ENCODE data around the gene S100A16.
"Not testable (repeated sequence)": the region's sequence is repeated elsewhere in the genome, so short reads cannot be mapped to it uniquely, and the experiment has no call there.

Gene S100A16

DNA sequence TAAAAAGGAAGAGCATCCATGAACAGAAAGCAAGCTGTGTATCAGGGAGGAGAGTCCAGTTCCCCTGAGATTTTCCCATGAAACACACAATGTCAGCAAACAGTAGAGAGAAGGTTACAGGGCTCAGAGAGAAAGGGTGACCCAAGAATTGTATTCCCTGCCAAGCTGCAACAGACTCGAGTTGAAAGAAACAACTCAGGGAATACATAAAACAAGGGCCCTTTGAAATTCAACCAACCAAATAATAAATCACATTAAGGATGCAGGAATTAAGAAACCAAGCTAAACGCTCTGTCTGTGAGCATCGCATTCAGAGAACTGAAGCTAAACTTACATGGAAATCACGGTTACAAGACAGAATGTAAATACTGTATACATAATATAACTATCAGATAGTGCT lies 20.2 kb downstream of the S100A16 start:
- Histone ChIP-seq H3K27me3 (no peaks in the 10 kb centered on the region), H3K4me1 (ENCODE audit: control insufficient read depth in 1 of 2, insufficient read depth in 1 of 2, low read depth in 1 of 2, low read length in 1 of 2) (no peaks in the 10 kb centered on the region), H3K27ac (no peak overlapping the region), H3K9me3 (no peaks in the 10 kb centered on the region), H3K36me3 (no peaks in the 10 kb centered on the region), H3K4me3 (ENCODE audit: low read depth in 1 of 2, low read length in 1 of 2) (no peak overlapping the region)
- TF ChIP-seq, protein P1, sequence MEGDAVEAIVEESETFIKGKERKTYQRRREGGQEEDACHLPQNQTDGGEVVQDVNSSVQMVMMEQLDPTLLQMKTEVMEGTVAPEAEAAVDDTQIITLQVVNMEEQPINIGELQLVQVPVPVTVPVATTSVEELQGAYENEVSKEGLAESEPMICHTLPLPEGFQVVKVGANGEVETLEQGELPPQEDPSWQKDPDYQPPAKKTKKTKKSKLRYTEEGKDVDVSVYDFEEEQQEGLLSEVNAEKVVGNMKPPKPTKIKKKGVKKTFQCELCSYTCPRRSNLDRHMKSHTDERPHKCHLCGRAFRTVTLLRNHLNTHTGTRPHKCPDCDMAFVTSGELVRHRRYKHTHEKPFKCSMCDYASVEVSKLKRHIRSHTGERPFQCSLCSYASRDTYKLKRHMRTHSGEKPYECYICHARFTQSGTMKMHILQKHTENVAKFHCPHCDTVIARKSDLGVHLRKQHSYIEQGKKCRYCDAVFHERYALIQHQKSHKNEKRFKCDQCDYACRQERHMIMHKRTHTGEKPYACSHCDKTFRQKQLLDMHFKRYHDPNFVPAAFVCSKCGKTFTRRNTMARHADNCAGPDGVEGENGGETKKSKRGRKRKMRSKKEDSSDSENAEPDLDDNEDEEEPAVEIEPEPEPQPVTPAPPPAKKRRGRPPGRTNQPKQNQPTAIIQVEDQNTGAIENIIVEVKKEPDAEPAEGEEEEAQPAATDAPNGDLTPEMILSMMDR (IDR thresholded peaks at IDR 0.05), result no peak

DNA sequence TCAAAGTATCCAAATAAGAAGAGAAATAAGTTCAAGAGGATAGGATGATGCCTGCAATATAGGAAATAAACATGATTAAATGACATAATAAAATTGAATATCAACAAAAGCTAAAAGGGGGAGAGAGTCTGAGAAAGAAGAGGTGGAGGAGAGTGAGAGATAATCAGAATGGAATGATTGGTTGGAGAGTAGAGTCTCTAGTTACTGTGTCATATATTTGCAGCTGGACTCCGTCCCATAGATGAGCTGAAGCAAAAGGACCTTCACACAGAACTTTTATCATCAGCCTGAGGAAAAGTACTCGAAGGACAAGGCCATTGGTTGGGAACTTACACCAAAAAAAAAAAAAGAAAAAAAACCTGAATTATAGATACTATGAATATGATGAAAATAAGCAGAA lies 24.5 kb downstream of the S100A16 start:
- H3K27me3 ChIP-seq, result peaks cover 14% of the 10 kb centered on the region
- H3K27ac ChIP-seq, result no peak overlapping the region
- no peaks in the 10 kb centered on the region for H3K4me1 ChIP-seq (ENCODE audit: control insufficient read depth in 1 of 2, insufficient read depth in 1 of 2, low read depth in 1 of 2, low read length in 1 of 2)
- TF ChIP-seq, protein P1 (IDR thresholded peaks at IDR 0.05), result no peak
- H3K36me3 ChIP-seq, result no peaks in the 10 kb centered on the region
- H3K9me3 ChIP-seq, result no peaks in the 10 kb centered on the region
- no peak overlapping the region for H3K4me3 ChIP-seq (ENCODE audit: low read depth in 1 of 2, low read length in 1 of 2)

DNA sequence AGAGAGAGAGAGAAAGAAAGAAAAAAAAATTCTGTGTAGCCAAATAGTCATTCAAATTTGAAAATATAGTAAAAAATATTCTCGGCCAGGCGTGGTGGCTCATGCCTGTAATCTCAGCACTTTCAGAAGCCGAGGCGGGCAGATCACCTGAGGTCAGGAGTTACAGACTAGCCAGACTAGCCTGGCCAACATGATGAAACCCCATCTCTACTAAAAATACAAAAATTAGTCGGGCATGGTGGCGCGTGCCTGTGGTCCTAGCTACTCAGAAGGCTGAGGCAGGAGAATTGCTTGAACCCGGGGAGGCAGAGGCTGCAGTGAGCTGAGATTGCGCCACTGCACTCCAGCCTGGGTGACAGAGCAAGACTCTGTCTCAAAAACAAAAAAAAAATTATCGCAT lies 24.9 kb downstream of the S100A16 start:
- not testable (repeated sequence) for H3K9me3 ChIP-seq; H3K36me3 ChIP-seq; H3K4me1 ChIP-seq (ENCODE audit: control insufficient read depth in 1 of 2, insufficient read depth in 1 of 2, low read depth in 1 of 2, low read length in 1 of 2); H3K27ac ChIP-seq; H3K4me3 ChIP-seq (ENCODE audit: low read depth in 1 of 2, low read length in 1 of 2)
- peaks cover 14% of the 10 kb centered on the region for H3K27me3 ChIP-seq

DNA sequence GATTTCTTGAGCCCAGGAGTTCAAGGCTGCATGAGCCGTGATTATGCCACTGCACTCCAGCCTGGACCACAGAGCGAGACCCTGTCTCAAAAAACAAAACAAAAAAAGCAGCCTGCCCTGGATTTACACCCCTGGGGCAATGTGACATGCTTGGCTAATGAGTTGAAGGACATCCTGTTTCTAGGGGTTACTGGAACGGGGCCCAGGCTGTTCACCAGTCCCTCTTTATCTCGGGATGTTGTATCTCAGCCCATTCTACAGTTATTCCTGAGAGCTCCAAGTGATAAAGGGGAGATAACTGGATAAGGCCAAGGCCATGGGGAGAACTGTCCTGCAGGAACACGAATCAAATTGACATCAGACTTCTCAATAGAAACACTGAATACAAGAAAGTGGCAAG lies 25.6 kb downstream of the S100A16 start:
- H3K27ac ChIP-seq, result no peak overlapping the region
- no peaks in the 10 kb centered on the region for H3K9me3 ChIP-seq
- TF ChIP-seq, protein P1 (IDR thresholded peaks at IDR 0.05), result no peak
- H3K36me3 ChIP-seq, result no peaks in the 10 kb centered on the region
- no peak overlapping the region for H3K4me3 ChIP-seq (ENCODE audit: low read depth in 1 of 2, low read length in 1 of 2)
- peaks cover 14% of the 10 kb centered on the region for H3K27me3 ChIP-seq
- no peaks in the 10 kb centered on the region for H3K4me1 ChIP-seq (ENCODE audit: control insufficient read depth in 1 of 2, insufficient read depth in 1 of 2, low read depth in 1 of 2, low read length in 1 of 2)

DNA sequence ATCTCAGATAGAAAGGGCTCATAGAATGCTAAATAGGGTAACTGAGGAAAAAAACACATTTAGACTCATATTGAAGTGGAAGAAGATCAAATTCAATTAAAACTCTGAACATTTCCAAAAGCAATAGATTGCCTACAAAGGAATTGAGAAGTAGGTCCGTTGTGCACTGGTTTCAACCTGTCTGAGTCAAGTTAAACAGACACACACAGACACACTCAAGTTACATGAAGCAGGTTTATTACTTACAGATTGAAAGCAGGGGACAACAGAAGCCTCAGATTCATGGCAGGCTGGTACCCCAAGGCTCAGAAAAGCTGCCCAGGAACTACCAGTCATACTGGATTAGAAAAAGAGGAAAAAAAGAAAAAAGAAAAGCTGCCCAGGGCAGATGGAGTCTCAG lies 26.6 kb downstream of the S100A16 start:
- H3K4me1 ChIP-seq (ENCODE audit: control insufficient read depth in 1 of 2, insufficient read depth in 1 of 2, low read depth in 1 of 2, low read length in 1 of 2), result no peaks in the 10 kb centered on the region
- H3K9me3 ChIP-seq, result no peaks in the 10 kb centered on the region
- no peak overlapping the region for H3K4me3 ChIP-seq (ENCODE audit: low read depth in 1 of 2, low read length in 1 of 2)
- no peak overlapping the region for H3K27ac ChIP-seq
- no peaks in the 10 kb centered on the region for H3K36me3 ChIP-seq
- peaks cover 14% of the 10 kb centered on the region for H3K27me3 ChIP-seq
- TF ChIP-seq, protein P1 (IDR thresholded peaks at IDR 0.05), result no peak

DNA sequence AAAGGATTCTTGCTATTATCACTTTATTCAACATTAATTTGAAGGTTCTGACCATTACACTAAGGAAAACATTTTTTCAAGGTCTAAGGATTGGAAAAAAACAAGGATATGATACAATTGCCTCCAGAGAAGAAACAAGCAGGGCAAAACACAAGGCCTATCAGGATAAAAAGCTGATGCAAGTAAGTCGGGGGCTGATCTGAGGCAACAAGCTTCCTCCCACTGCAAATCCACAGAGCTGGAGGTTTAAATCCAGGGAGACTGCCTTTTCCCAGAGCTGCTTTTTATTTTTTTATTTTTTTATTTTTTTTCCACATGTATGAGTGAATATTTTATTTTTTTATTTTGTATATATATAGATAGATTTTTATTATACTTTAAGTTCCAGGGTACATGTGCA lies 27.9 kb downstream of the S100A16 start:
- Histone ChIP-seq H3K4me1 (ENCODE audit: control insufficient read depth in 1 of 2, insufficient read depth in 1 of 2, low read depth in 1 of 2, low read length in 1 of 2) (no peaks in the 10 kb centered on the region), H3K9me3 (no peaks in the 10 kb centered on the region), H3K27me3 (peaks cover 14% of the 10 kb centered on the region), H3K36me3 (no peaks in the 10 kb centered on the region), H3K27ac (no peak overlapping the region), H3K4me3 (ENCODE audit: low read depth in 1 of 2, low read length in 1 of 2) (no peak overlapping the region)
- TF ChIP-seq, protein P1 (IDR thresholded peaks at IDR 0.05), result no peak

All from neutrophil (primary cell).